Activated CD4-positive, alpha-beta T cell treated with anti-CD3 and anti-CD28 coated beads for 36 hours (primary cell): ENCODE data around the gene PRKAA2. TPM values are rescaled to one million over a fixed set of nuclear protein-coding genes. Genes with fewer than 3 reads are reported as not detected.
A peak's percentile ranks its signal among the peaks of the same experiment; 100 is the strongest.

Experiments used
- ATAC-seq: fragments of 200-7000 bp; cut with Tn5 transposase; one replicate; pipeline ENCODE4 v1.10.0; 2021; ENCODE audit warnings: mild to moderate bottlenecking, moderate library complexity
- CTCF ChIA-PET: fragments of 350-600 bp; sonication (Branson Sonifier 250); formaldehyde crosslinking; loops from one replicate; lab custom pipeline; 2021; ENCODE audit warnings: antibody characterized with exemption; lab: Charles Lee
- POLR2A ChIA-PET: fragments of 350-600 bp; sonication (Branson Sonifier 250); formaldehyde crosslinking; loops from one replicate; lab custom pipeline; 2021; ENCODE audit warnings: antibody characterized with exemption, inconsistent platforms; lab: Charles Lee
- DNase-seq: peaks from one replicate; pipeline ENCODE4 v3.0.0-alpha.2; 2020
- H3K27ac Mint-ChIP-seq: one replicate; pipeline ENCODE4 v1.8.0; 2021; ENCODE audit warnings: mixed read lengths
- H3K27me3 Mint-ChIP-seq: one replicate; pipeline ENCODE4 v1.8.0; 2021; ENCODE audit warnings: mixed read lengths
- H3K36me3 Mint-ChIP-seq: one replicate; pipeline ENCODE4 v1.8.0; 2021; ENCODE audit warnings: low read depth, mixed read lengths
- H3K4me1 Mint-ChIP-seq: one replicate; pipeline ENCODE4 v1.8.0; 2021; ENCODE audit warnings: mixed read lengths
- H3K4me3 Mint-ChIP-seq: one replicate; pipeline ENCODE4 v1.8.0; 2021; ENCODE audit warnings: mild to moderate bottlenecking, moderate library complexity, mixed read lengths
- H3K9me3 Mint-ChIP-seq: one replicate; pipeline ENCODE4 v1.8.0; 2021; ENCODE audit warnings: low read depth, mixed read lengths
- intact Hi-C, 2 experiments: fragments of 100-400 bp; cut with DNase I in 1 of 2; cut with micrococcal nuclease in 1 of 2; formaldehyde crosslinking; loops; one replicate each; pipeline versions ENCODE4 v1.14.2 to v1.15.1; 2022 to 2024; cut with DNase I, micrococcal nuclease
- total RNA-seq, 2 experiments: library from RNA; stranded (reverse); gene quantifications; one replicate each; pipeline ENCODE4 v1.2.3, GENCODE V29; 2021

The PRKAA2 gene
- total RNA-seq, 2 experiments from 2014 or later = 0.02 TPM; not detected in 1

- Mint-ChIP-seq H3K9me3 (no peaks in the 10 kb centered on the region), H3K4me3 (no peak overlapping the region), H3K36me3 (no peaks in the 10 kb centered on the region), H3K27me3 (peaks cover 30% of the 10 kb centered on the region), H3K27ac (no peak overlapping the region), H3K4me1 (no peaks in the 10 kb centered on the region)
- ATAC-seq (no peak), DNase-seq (no peak)
- ChIA-PET POLR2A (no interaction called here), CTCF (no interaction called here)
- intact Hi-C loops = no loop called here
These were observed 81.6 kb downstream of the PRKAA2 start for GRCh38 chr1:56726706-56727105.

- Mint-ChIP-seq H3K27me3 (peaks cover 28% of the 10 kb centered on the region), H3K9me3 (no peaks in the 10 kb centered on the region), H3K4me3 (no peak overlapping the region), H3K36me3 (no peaks in the 10 kb centered on the region), H3K27ac (no peak overlapping the region), H3K4me1 (no peaks in the 10 kb centered on the region)
- ATAC-seq (no peak), DNase-seq (no peak)
- intact Hi-C loops = no loop called here
- POLR2A ChIA-PET = no interaction called here
- CTCF ChIA-PET = interaction anchor here (0.8 kb wide), 1 partner anchor 844 kb away, joined by 3 read pairs; no protein-coding TSS in a partner anchor
These were observed 83.8 kb downstream of the PRKAA2 start for GRCh38 chr1:56728964-56729363.

GRCh38 chr1:56745231-56745630 lies 100.1 kb downstream of the PRKAA2 start:
- POLR2A ChIA-PET = no interaction called here
- ATAC-seq = no peak
- peaks cover 5% of the 10 kb centered on the region for H3K27me3 Mint-ChIP-seq

GRCh38 chr1:56754708-56755479 lies 109.8 kb downstream of the PRKAA2 start:
- Mint-ChIP-seq H3K4me3 (no peak overlapping the region), H3K27ac (no peak overlapping the region), H3K36me3 (no peaks in the 10 kb centered on the region), H3K27me3 (peaks cover 29% of the 10 kb centered on the region), H3K4me1 (peaks cover 2% of the 10 kb centered on the region), H3K9me3 (no peaks in the 10 kb centered on the region)
- no peak for ATAC-seq
- POLR2A ChIA-PET = no interaction called here
- DNase-seq = no peak
- intact Hi-C loops = no loop called here
- CTCF ChIA-PET = interaction anchor here (1.1 kb wide), 1 partner anchor 66 kb away, joined by 3 read pairs; no protein-coding TSS in a partner anchor

More at GRCh38 chr1:56745231-56745630, 100.1 kb downstream of the PRKAA2 start:
- Mint-ChIP-seq H3K4me3 (no peak overlapping the region), H3K9me3 (no peaks in the 10 kb centered on the region), H3K27ac (no peak overlapping the region), H3K4me1 (no peaks in the 10 kb centered on the region), H3K36me3 (no peaks in the 10 kb centered on the region)
- no peak for DNase-seq
- CTCF ChIA-PET = no interaction called here
- intact Hi-C loops = no loop called here

- Mint-ChIP-seq H3K27me3 (peaks cover 29% of the 10 kb centered on the region), H3K27ac (no peak overlapping the region), H3K9me3 (no peaks in the 10 kb centered on the region), H3K4me3 (no peak overlapping the region), H3K4me1 (peaks cover 2% of the 10 kb centered on the region), H3K36me3 (no peaks in the 10 kb centered on the region)
- CTCF ChIA-PET = no interaction called here
- no peak for DNase-seq
- intact Hi-C loops = no loop called here
- POLR2A ChIA-PET = no interaction called here
- no peak for ATAC-seq
These were observed 110.8 kb downstream of the PRKAA2 start for GRCh38 chr1:56755911-56756310.

GRCh38 chr1:56758135-56758534 lies 113.0 kb downstream of the PRKAA2 start:
- no peak overlapping the region for H3K4me3 Mint-ChIP-seq
- ChIA-PET CTCF (no interaction called here), POLR2A (no interaction called here)
- H3K27ac Mint-ChIP-seq = no peak overlapping the region
- no peaks in the 10 kb centered on the region for H3K9me3 Mint-ChIP-seq
- H3K27me3 Mint-ChIP-seq = peaks cover 20% of the 10 kb centered on the region
- no peaks in the 10 kb centered on the region for H3K36me3 Mint-ChIP-seq
- intact Hi-C loops = no loop called here
- ATAC-seq = no peak
- peak; percentile 4 for DNase-seq
- H3K4me1 Mint-ChIP-seq = peaks cover 2% of the 10 kb centered on the region

GRCh38 chr1:56758794-56759193 lies 113.7 kb downstream of the PRKAA2 start:
- Mint-ChIP-seq H3K4me1 (peaks cover 2% of the 10 kb centered on the region), H3K4me3 (no peak overlapping the region), H3K27ac (no peak overlapping the region), H3K27me3 (peaks cover 18% of the 10 kb centered on the region), H3K36me3 (no peaks in the 10 kb centered on the region), H3K9me3 (no peaks in the 10 kb centered on the region)
- POLR2A ChIA-PET = no interaction called here
- no peak for ATAC-seq
- intact Hi-C loops = no loop called here
- no peak for DNase-seq
- CTCF ChIA-PET = interaction anchor here (0.7 kb wide), 1 partner anchor 921 kb away, joined by 3 read pairs; no protein-coding TSS in a partner anchor

Other genes with a start within 250 kb of the PRKAA2 start
- gene PLPP3, start 65.8 kb upstream of the PRKAA2 start, total RNA-seq = not detected
- not detected for gene FYB2, start 174.1 kb downstream of the PRKAA2 start, total RNA-seq
- not detected for gene C8A, start 209.5 kb downstream of the PRKAA2 start, total RNA-seq